HL-60 (cell line): ENCODE results near the gene TGFBI.

Source experiments
- POLR2AphosphoS5 ChIP-seq: IDR thresholded peaks from 2 replicates; pipeline ENCODE4 v1.6.1; 2012; ENCODE audit warnings: low read depth
- SPI1 ChIP-seq: IDR thresholded peaks from 2 replicates; pipeline ENCODE4 v1.6.1; 2012; ENCODE audit warnings: low read depth, mild to moderate bottlenecking, borderline replicate concordance
- TF ChIP-seq, protein P1 (sequence below): IDR thresholded peaks from one replicate; pipeline ENCODE4 v1.5.1; 2011; ENCODE audit warnings: low read length, control low read depth, inconsistent platforms; ENCODE audit not compliant: insufficient read depth
- TF ChIP-seq, protein P2 (sequence below): IDR thresholded peaks from 2 replicates; pipeline ENCODE4 v1.6.1; 2012; ENCODE audit warnings: low read depth; ENCODE audit not compliant: insufficient replicate concordance

DNA sequence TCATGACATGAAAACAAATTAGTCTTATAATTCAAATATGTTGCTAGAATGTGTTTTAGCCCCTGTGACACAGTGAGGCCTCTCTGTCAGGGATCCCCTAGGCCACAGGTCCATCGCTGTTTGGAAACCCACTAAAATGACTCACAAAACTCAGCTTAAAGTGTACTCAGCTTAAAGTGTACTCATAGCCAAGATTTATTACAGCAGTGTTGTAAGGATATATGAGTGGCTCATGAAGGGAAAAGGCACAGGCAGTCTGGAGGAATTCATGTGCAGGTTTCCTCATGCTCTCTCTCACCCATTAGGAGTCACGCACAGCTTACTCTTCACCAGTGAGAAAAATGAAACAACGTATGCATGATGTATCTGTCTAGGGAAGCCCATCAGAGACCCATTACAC lies 24.4 kb upstream of the TGFBI start:
- TF ChIP-seq, protein P1, sequence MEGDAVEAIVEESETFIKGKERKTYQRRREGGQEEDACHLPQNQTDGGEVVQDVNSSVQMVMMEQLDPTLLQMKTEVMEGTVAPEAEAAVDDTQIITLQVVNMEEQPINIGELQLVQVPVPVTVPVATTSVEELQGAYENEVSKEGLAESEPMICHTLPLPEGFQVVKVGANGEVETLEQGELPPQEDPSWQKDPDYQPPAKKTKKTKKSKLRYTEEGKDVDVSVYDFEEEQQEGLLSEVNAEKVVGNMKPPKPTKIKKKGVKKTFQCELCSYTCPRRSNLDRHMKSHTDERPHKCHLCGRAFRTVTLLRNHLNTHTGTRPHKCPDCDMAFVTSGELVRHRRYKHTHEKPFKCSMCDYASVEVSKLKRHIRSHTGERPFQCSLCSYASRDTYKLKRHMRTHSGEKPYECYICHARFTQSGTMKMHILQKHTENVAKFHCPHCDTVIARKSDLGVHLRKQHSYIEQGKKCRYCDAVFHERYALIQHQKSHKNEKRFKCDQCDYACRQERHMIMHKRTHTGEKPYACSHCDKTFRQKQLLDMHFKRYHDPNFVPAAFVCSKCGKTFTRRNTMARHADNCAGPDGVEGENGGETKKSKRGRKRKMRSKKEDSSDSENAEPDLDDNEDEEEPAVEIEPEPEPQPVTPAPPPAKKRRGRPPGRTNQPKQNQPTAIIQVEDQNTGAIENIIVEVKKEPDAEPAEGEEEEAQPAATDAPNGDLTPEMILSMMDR = no peak
- TF ChIP-seq, protein P2, sequence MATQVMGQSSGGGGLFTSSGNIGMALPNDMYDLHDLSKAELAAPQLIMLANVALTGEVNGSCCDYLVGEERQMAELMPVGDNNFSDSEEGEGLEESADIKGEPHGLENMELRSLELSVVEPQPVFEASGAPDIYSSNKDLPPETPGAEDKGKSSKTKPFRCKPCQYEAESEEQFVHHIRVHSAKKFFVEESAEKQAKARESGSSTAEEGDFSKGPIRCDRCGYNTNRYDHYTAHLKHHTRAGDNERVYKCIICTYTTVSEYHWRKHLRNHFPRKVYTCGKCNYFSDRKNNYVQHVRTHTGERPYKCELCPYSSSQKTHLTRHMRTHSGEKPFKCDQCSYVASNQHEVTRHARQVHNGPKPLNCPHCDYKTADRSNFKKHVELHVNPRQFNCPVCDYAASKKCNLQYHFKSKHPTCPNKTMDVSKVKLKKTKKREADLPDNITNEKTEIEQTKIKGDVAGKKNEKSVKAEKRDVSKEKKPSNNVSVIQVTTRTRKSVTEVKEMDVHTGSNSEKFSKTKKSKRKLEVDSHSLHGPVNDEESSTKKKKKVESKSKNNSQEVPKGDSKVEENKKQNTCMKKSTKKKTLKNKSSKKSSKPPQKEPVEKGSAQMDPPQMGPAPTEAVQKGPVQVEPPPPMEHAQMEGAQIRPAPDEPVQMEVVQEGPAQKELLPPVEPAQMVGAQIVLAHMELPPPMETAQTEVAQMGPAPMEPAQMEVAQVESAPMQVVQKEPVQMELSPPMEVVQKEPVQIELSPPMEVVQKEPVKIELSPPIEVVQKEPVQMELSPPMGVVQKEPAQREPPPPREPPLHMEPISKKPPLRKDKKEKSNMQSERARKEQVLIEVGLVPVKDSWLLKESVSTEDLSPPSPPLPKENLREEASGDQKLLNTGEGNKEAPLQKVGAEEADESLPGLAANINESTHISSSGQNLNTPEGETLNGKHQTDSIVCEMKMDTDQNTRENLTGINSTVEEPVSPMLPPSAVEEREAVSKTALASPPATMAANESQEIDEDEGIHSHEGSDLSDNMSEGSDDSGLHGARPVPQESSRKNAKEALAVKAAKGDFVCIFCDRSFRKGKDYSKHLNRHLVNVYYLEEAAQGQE = no peak
- TF ChIP-seq POLR2AphosphoS5 (no peak), SPI1 (no peak)
